ENCODE results near the gene SRL.
A peak's percentile ranks its signal among the peaks of the same experiment; 100 is the strongest.

Gene SRL

GRCh38 chr16:4202615-4203345, 39.1 kb downstream of the SRL start:
- DNase-seq (ENCODE audit: low read depth): no peak

GRCh38 chr16:4200781-4201137, 41.1 kb downstream of the SRL start:
- no peak for DNase-seq (ENCODE audit: low read depth)
- no peak overlapping the region for H3K4me3 ChIP-seq (ENCODE audit: low read depth, low read length)
- no peak for TF ChIP-seq CTCF (IDR thresholded peaks at IDR 0.05; ENCODE audit: low read depth, low read length, missing control alignments)

More at GRCh38 chr16:4202615-4203345, 39.1 kb downstream of the SRL start:
- TF ChIP-seq CTCF (IDR thresholded peaks at IDR 0.05; ENCODE audit: low read depth, low read length, missing control alignments): no peak
- H3K4me3 ChIP-seq (ENCODE audit: low read depth, low read length): no peak overlapping the region

DNA sequence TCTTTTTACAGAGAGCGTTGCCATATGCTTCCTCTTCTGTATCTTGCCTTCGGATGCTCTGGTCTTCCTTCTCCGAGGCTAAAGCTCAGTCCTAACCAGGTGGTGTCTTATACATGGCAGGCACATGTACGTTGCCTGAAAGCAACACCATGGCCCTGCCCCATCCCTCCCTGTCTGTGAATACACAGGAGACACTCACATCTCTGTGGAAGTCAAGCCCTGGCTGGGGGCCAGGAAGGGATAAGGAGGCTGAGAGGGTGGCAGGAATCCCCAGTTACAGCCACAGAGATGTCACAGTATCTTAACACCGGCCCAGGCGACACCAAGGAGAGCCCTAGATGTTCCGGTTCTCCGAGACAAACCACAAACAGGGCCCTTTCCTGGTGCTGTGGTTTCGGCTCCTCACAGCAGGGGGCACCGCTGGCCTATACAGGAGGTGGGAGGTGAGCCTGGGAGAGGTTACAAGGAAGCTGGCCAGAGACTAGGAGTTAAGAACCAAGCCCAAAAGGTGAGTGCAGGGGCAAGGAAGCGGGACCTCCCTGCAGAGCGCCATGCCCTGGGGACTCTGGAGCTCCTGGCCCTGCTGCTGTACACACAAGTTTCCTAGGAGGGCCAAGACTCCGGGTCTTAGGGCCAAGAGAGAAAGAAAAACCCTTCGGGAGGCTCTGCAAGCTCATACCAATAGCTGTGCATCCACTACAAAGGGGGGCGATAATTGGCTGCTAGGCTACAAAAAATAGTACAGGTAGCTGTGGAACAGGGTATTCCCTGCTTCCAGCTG, 41.7 kb downstream of the SRL start:
- TF ChIP-seq CTCF (IDR thresholded peaks at IDR 0.05; ENCODE audit: low read depth, low read length, missing control alignments): peak; percentile 35
- DNase-seq (ENCODE audit: low read depth): no peak
- no peak overlapping the region for H3K4me3 ChIP-seq (ENCODE audit: low read depth, low read length)

DNA sequence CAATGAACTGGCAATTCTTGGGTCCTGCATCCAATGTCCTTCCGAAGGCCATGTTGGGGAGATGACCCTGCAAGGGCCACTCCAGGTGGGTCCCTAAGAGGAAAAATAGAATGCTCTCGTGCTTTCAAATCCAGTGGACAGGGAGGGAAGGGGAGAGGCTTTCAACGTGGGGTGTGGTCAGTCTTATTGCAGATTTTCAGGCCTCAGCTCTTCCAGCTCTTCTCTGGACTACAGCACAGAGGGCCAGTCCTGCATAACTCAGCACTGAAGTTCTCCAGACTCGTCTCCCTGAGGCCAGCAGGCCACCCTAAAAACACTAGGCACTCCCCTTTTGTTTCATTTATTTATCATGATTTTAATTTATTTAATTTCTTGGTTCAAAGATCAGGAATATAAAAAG, 43.1 kb downstream of the SRL start:
- no peak overlapping the region for H3K4me3 ChIP-seq (ENCODE audit: low read depth, low read length)
- DNase-seq (ENCODE audit: low read depth): no peak

GRCh38 chr16:4194661-4195060, 47.2 kb downstream of the SRL start:
- no peak for TF ChIP-seq CTCF (IDR thresholded peaks at IDR 0.05; ENCODE audit: low read depth, low read length, missing control alignments)
- no peak overlapping the region for H3K4me3 ChIP-seq (ENCODE audit: low read depth, low read length)
- no peak for DNase-seq (ENCODE audit: low read depth)

More for the DNA sequence above, 43.1 kb downstream of the SRL start:
- no peak for TF ChIP-seq CTCF (IDR thresholded peaks at IDR 0.05; ENCODE audit: low read depth, low read length, missing control alignments)

DNA sequence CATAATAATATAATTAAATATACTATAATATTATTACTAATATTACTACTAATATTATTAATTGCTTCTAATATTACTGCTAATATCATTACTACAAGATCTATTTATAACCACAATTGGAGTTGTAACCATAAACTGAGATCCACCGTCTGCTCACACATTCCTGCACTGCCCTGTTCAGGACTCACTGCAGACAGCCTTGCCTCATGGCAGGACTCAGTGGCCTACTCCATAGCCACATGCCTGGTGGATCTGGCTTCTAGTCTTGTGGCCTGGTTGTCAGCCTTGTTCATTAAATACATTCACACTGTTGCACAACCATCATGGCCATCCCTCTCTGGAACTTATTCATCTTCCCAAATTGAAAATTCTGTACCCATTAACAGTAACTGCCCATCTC, 48.0 kb downstream of the SRL start:
- no peak for TF ChIP-seq CTCF (IDR thresholded peaks at IDR 0.05; ENCODE audit: low read depth, low read length, missing control alignments)
- no peak overlapping the region for H3K4me3 ChIP-seq (ENCODE audit: low read depth, low read length)
- no peak for DNase-seq (ENCODE audit: low read depth)

All from GM12864 (cell line).